Epithelial cell of esophagus (primary cell): ENCODE results near the gene PPP6R3.

ENCODE experiments used
- DNase-seq: peaks from one replicate; pipeline ENCODE4 v3.0.0; 2010; ENCODE audit warnings: low read depth
- H3K4me3 ChIP-seq: 2 replicates; pipeline ENCODE4 v1.5.1; 2011; ENCODE audit warnings: mild to moderate bottlenecking, low read length, control low read depth
- CTCF ChIP-seq: IDR thresholded peaks from 2 replicates; pipeline ENCODE4 v1.5.1; 2011; ENCODE audit warnings: low read depth, mild to moderate bottlenecking, low read length, control low read depth, inconsistent platforms; ENCODE audit not compliant: insufficient read depth; ENCODE audit errors: missing control alignments

PPP6R3 gene

GRCh38 chr11:68582416-68583040 lies 122.0 kb downstream of the PPP6R3 start:
- TF ChIP-seq CTCF = no peak
- peak; percentile 58 for DNase-seq
- no peak overlapping the region for H3K4me3 ChIP-seq

GRCh38 chr11:68583041-68583446 lies 122.5 kb downstream of the PPP6R3 start:
- H3K4me3 ChIP-seq = no peak overlapping the region
- DNase-seq = peak; percentile 75
- no peak for TF ChIP-seq CTCF

- peak; percentile 45 for DNase-seq
- TF ChIP-seq CTCF = peak; percentile 63
These were observed 123.5 kb downstream of the PPP6R3 start for GRCh38 chr11:68584097-68584496.

GRCh38 chr11:68584991-68585524 lies 124.5 kb downstream of the PPP6R3 start:
- H3K4me3 ChIP-seq = no peak overlapping the region
- TF ChIP-seq CTCF = no peak
- no peak for DNase-seq

More at GRCh38 chr11:68584097-68584496, 123.5 kb downstream of the PPP6R3 start:
- H3K4me3 ChIP-seq = no peak overlapping the region

GRCh38 chr11:68589547-68590216 lies 129.1 kb downstream of the PPP6R3 start:
- no peak for TF ChIP-seq CTCF
- no peak for DNase-seq

GRCh38 chr11:68591719-68592118 lies 131.2 kb downstream of the PPP6R3 start:
- TF ChIP-seq CTCF = no peak
- DNase-seq = no peak
- H3K4me3 ChIP-seq = no peak overlapping the region

More at GRCh38 chr11:68589547-68590216, 129.1 kb downstream of the PPP6R3 start:
- H3K4me3 ChIP-seq = no peak overlapping the region
